OCI-LY7 (cell line): ENCODE measurements around the gene STYK1.

Experiments
- EZH2phosphoT487 ChIP-seq: fragments of 200-600 bp; sonication (generic); IDR thresholded peaks from 2 replicates; pipeline ENCODE4 v1.6.1; 2018; ENCODE audit warnings: low read depth, borderline replicate concordance, mild to moderate bottlenecking, mixed run types, antibody characterized with exemption, low read length, moderate library complexity, mixed read lengths
- TF ChIP-seq, protein P1 (sequence below): fragments of 200-600 bp; sonication (generic); conservative IDR thresholded peaks from 2 replicates; pipeline ENCODE4 v1.5.1; 2014; ENCODE audit warnings: mild to moderate bottlenecking, antibody characterized with exemption, low read length, moderate library complexity, mixed read lengths

DNA sequence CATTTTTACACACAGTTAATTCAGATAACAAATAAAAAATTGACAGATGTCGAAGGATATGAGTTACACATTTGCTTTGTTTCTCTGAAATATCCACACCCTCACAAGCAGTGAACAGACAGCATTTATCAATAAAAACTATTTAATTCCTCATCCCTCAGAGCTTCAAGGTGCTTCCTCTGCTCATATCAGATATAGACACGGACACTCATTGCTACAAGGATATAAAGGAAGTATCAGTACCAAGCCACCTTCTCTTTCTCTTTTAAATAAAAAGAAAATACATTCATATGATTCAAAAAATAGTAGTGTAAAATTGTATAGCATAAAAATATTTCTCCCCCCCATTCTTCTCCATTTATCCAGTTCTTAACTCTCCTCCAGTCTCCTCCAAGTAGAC, 38.5 kb downstream of the STYK1 start:
- TF ChIP-seq, protein P1, sequence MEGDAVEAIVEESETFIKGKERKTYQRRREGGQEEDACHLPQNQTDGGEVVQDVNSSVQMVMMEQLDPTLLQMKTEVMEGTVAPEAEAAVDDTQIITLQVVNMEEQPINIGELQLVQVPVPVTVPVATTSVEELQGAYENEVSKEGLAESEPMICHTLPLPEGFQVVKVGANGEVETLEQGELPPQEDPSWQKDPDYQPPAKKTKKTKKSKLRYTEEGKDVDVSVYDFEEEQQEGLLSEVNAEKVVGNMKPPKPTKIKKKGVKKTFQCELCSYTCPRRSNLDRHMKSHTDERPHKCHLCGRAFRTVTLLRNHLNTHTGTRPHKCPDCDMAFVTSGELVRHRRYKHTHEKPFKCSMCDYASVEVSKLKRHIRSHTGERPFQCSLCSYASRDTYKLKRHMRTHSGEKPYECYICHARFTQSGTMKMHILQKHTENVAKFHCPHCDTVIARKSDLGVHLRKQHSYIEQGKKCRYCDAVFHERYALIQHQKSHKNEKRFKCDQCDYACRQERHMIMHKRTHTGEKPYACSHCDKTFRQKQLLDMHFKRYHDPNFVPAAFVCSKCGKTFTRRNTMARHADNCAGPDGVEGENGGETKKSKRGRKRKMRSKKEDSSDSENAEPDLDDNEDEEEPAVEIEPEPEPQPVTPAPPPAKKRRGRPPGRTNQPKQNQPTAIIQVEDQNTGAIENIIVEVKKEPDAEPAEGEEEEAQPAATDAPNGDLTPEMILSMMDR: no peak
- TF ChIP-seq EZH2phosphoT487: no peak
